ENCODE measurements around the gene PPIP5K1.

Gene PPIP5K1

DNA sequence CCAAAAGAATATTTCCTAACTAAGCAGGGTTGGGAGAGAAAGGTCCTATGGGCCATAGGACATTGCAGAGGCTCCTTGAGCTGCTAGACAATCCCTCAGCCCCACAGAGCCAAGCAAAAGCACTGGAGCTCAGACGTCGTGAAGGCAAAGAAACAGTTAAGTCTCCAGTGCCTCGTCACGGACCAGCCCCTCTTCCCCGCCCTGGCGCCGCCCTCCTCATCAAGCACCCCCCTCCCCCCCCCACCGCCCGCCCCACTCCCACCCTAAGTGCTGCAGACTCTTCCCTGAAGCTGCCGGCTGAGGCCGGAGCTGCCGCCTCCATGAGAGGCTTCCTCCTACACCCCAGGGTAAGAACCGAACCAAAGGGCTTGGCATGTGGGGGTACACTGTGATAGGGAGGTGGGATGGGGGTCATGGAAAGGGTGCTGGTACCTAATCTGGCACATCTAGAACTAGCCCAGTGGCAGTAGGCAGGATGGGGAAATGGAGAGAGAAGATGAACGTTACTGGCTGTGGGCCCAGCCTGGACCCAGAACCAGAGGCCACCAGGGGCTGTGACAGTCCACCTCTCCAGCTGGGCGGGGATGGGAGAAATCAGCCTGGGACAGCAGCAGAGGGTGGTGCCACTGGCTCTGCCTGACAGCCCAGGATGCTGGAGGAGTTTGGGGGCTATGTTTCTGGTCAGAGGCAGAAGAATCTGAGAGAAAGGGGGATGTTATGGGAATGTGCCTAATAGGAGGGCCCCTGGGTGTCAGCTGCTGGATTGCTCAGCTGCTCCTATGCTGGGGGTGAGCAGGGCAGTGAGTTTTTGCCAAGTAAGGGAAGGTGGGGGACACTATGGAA, 72.4 kb downstream of the PPIP5K1 start, which contains the start of gene MAP1A:
Gene MAP1A (plus strand): TSS at position 255 of the 843 bp plus-strand sequence. CDS start 3,866 bp downstream, outside the sequence.
- DNase-seq: peak; percentile 10

DNA sequence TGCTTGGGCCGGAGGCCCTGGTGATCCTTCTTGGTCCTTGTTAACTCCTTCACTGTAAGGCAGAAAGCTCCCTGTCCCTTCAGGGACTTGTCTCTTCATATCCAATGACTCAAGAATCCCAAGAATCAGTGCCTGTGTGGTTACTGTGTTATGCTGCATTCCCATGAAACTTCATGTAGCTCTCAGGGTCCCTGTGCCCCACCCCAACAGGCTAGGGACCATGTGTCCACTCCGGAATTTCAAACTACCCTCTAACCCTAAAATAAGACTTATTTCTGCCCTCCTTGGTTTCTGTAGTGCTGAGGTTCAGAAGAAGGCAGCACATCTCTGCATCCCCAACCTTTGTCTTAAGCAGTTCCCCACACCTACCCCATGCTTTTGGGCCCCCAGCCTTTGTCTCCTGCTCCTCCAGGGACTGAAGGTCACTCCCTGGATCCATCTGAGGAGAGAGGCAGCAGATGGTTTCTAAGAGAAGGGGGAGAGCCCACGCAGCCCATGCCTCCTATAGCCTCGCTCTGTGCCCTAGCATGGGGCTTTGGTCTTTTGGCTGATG, 73.1 kb downstream of the PPIP5K1 start:
- no peak for DNase-seq

GRCh38 chr15:43516185-43516584, 73.8 kb downstream of the PPIP5K1 start:
- no peak for DNase-seq

- DNase-seq: no peak
Observed at GRCh38 chr15:43515741-43516140, 74.3 kb downstream of the PPIP5K1 start.

- DNase-seq: peak; percentile 64
Observed at GRCh38 chr15:43514241-43515057, 75.6 kb downstream of the PPIP5K1 start.

DNA sequence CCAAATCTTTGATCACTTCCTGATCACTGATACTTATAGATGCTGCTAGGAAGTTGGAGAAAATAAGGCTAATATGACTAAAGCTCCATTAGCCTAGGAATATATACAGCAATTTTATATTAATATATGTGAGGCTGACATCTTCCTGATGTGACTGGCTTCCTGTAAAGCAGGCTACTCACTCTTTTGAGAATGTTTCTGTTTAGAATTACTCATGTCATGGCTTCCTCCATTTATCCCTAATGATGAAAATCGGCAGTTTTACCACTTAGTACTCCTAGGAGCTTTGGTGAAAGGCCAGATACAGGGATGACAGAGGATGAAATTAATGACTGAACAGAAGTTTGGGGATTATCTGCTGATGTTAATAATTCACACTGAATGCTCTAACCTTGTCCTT, 76.5 kb downstream of the PPIP5K1 start:
- no peak for DNase-seq

- peak; percentile 78 for DNase-seq
Observed at GRCh38 chr15:43511012-43511885, 78.8 kb downstream of the PPIP5K1 start.

GRCh38 chr15:43510200-43511011, 79.6 kb downstream of the PPIP5K1 start:
- peak; percentile 99 for DNase-seq

DNA sequence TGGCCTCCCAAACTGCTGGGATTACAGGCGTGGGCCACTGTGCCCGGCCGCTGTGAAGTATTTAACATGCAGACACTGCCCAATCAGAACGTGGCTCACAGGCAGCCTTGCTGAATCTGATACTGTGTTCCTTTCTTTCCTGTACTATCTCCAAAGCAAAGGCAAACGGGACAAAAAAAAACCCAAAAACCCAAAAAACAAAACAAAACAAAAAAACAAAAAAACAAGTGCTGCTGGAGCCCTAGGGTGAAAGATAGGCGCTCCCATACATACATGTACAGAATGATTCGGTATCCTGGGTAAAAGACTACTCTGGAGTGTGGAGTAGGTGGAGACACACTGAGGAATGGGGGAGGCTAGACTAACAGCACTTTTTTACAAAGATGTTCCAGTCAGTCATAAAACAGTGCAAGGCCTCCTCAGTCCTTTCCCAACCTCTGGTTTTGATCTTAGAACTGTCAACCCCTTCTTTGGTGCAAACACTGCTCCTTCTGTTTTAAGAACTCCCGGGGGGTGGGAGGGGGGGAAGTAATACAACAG, 80.3 kb downstream of the PPIP5K1 start:
- no peak for DNase-seq

GRCh38 chr15:43508991-43509659, 80.9 kb downstream of the PPIP5K1 start:
- no peak for DNase-seq

GRCh38 chr15:43508421-43508820, 81.6 kb downstream of the PPIP5K1 start:
- no peak for DNase-seq

DNA sequence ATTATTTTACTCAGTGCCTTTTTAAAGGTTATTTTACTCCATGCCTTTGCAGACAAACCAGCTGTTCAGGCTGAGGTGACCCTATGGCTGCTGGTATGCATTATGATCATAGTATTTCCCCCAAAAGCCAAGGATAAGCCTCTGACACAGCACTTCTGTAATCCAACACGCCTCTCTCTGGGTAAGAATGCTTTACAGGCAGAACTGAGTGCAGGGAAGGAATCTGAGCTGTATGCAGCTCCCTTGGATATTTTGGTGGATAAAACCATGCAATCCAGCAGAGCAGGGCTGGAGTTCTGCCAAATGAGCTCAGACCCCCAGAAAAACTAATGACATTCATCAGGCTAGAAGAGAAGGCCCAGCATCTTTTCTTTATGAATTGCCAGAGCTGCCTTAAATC, 84.3 kb downstream of the PPIP5K1 start:
- no peak for DNase-seq

- DNase-seq: no peak
Observed at GRCh38 chr15:43499635-43500034, 90.4 kb downstream of the PPIP5K1 start.

GRCh38 chr15:43498990-43499389, 91.0 kb downstream of the PPIP5K1 start:
- DNase-seq: peak; percentile 10

DNA sequence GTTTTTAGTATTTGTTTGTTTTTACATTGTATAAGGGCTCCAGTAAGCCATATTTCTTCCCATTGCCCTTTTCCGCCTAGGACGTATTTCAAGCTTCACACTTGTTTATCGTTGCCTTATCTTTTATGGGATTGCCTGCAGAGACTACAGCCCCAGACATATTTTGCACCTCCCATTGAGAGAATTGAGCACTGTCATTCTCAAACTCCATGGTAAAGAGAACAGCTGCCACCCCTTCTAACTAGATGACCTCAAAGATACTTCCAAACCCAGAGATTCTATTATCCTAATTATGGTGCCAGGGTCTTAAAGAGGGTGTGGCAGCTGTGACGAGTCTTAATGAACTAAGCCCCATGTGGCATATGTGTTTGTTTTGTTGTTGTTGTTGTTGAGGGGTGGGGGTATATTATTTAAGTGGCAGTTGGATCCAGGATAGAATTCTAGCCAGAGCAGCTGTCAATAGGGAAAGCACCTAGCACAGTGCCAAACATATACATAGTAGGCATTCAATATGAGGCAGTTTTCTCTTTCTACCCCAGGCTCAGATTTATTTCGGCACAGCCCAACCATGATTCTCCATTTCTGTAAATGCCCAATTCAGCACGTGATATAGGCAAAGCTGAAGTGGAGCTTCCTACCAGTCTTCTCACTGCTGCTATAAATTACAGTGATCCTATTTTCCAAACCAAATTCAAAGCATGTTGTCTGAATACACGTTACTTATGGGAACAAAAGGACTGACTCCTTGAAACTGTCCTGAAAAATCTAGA, 96.1 kb downstream of the PPIP5K1 start:
- DNase-seq: peak; percentile 52

- DNase-seq: peak; percentile 97
Observed at GRCh38 chr15:43492673-43493601, 97.1 kb downstream of the PPIP5K1 start, which contains the start of gene TP53BP1. TP53BP1 (minus strand) TSS chr15:43493156; CDS start chr15:43493043, 113 bp downstream.

- DNase-seq: peak; percentile 53
Observed at GRCh38 chr15:43492266-43492665, 97.7 kb downstream of the PPIP5K1 start.

DNA sequence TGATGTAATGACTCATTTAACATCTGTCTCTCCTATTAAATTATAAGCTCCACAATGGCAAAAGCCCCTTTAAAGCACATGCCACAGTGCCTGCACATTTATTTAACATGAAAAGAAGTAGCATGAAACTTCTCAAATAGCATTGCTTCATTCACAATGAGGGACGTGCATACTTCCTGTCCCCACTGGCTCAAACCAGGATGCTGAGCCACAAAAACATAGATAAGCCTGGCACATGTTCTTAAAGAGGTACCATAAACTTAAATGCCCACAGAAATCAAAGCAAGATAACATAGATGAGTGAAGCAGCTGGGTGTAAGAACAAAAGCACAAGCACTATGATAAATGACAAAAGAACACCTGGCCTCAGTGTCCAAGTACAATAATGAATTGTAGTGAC, 100.8 kb downstream of the PPIP5K1 start:
- no peak for DNase-seq

DNA sequence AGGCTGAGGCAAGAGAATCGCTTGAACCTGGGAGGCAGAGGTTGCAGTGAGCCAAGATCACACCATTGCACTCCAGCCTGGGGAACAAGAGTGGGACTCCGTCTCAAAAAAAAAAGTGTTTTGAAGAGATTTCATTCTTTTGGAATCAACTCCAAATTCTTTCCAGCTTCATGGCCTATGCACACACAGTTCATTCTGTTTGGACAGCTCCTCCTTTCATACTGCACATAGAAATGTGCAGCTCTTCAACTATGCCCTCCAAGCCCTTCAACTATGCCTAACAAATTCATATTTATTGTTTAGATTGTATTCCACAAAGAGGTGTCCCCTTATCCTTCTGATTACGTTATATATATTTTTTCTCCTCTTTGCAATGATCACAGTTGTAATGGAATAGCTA, 101.2 kb downstream of the PPIP5K1 start:
- DNase-seq: no peak

Measured in DMS53 (cell line).